NCI-H2029 (cell line): ENCODE results near the gene SLC44A5.
"Not testable (repeated sequence)": the region's sequence is repeated elsewhere in the genome, so short reads cannot be mapped to it uniquely, and the experiment has no call there.

ENCODE experiments used
- DNase-seq: peaks from one replicate; lab custom pipeline; 2025; lab: John Stamatoyannopoulos, UW

Gene SLC44A5

GRCh38 chr1:75273110-75273509 lies 337.8 kb downstream of the SLC44A5 start:
- no peak for DNase-seq

- DNase-seq = no peak
Observed at GRCh38 chr1:75265792-75266191, 345.1 kb downstream of the SLC44A5 start.

GRCh38 chr1:75264112-75264511 lies 346.8 kb downstream of the SLC44A5 start:
- DNase-seq = no peak

GRCh38 chr1:75263616-75264015 lies 347.3 kb downstream of the SLC44A5 start:
- DNase-seq = not testable (repeated sequence)

GRCh38 chr1:75261946-75262345 lies 349.0 kb downstream of the SLC44A5 start:
- DNase-seq = not testable (repeated sequence)

- DNase-seq = no peak
Observed at GRCh38 chr1:75258351-75258750, 352.6 kb downstream of the SLC44A5 start.

- no peak for DNase-seq
Observed at GRCh38 chr1:75257424-75257823, 353.5 kb downstream of the SLC44A5 start.

GRCh38 chr1:75250114-75250513 lies 360.8 kb downstream of the SLC44A5 start:
- not testable (repeated sequence) for DNase-seq

GRCh38 chr1:75245239-75245638 lies 365.7 kb downstream of the SLC44A5 start:
- no peak for DNase-seq

- DNase-seq = no peak
Observed at GRCh38 chr1:75243124-75243523, 367.8 kb downstream of the SLC44A5 start.

GRCh38 chr1:75237316-75237715 lies 373.6 kb downstream of the SLC44A5 start:
- DNase-seq = no peak

- no peak for DNase-seq
Observed at GRCh38 chr1:75234562-75234961, 376.4 kb downstream of the SLC44A5 start.

GRCh38 chr1:75233302-75233929 lies 377.5 kb downstream of the SLC44A5 start:
- DNase-seq = peak; percentile 18

GRCh38 chr1:75220072-75220471 lies 390.8 kb downstream of the SLC44A5 start:
- no peak for DNase-seq

- no peak for DNase-seq
Observed at GRCh38 chr1:75214017-75214416, 396.9 kb downstream of the SLC44A5 start.

GRCh38 chr1:75211648-75212047 lies 399.3 kb downstream of the SLC44A5 start:
- DNase-seq = no peak

GRCh38 chr1:75208862-75209261 lies 402.1 kb downstream of the SLC44A5 start:
- no peak for DNase-seq

- DNase-seq = no peak
Observed at GRCh38 chr1:75203415-75204277, 407.3 kb downstream of the SLC44A5 start.

GRCh38 chr1:75202751-75203150 lies 408.2 kb downstream of the SLC44A5 start:
- DNase-seq = no peak

GRCh38 chr1:75198761-75199160 lies 412.2 kb downstream of the SLC44A5 start:
- DNase-seq = no peak

GRCh38 chr1:75198163-75198562 lies 412.8 kb downstream of the SLC44A5 start:
- no peak for DNase-seq

GRCh38 chr1:75188892-75189291 lies 422.0 kb downstream of the SLC44A5 start:
- no peak for DNase-seq

- DNase-seq = not testable (repeated sequence)
Observed at GRCh38 chr1:75181214-75181955, 429.5 kb downstream of the SLC44A5 start.
